Occipital lobe (tissue), 2 donors: ENCODE results near the gene MLST8. TPM values are rescaled to one million over a fixed set of nuclear protein-coding genes. Genes with fewer than 3 reads are reported as not detected.

Experiments used
- DNase-seq: peaks from one replicate; lab custom pipeline; 2025; lab: John Stamatoyannopoulos, UW
- total RNA-seq: library from RNA; depleted of rRNA; stranded (reverse); fragments of >200 nt; gene quantifications from one replicate; pipeline ENCODE4 v1.2.3, GENCODE V29; 2014

MLST8 gene
- 10.5 TPM for total RNA-seq

GRCh38 chr16:2205104-2205966, at the start of gene MLST8:
Gene MLST8, plus strand, starts transcription at chr16:2205454. Its CDS starts 632 bp downstream, at chr16:2206086.
- DNase-seq: peak; percentile 85

GRCh38 chr16:2155977-2156848, 49.0 kb upstream of the MLST8 start:
- DNase-seq: no peak

- no peak for DNase-seq
Measured at GRCh38 chr16:2156849-2157224, 48.4 kb upstream of the MLST8 start.

GRCh38 chr16:2157480-2158261, 47.6 kb upstream of the MLST8 start:
- no peak for DNase-seq

GRCh38 chr16:2158262-2158638, 47.0 kb upstream of the MLST8 start:
- DNase-seq: no peak

- DNase-seq: no peak
Measured at GRCh38 chr16:2159175-2159838, 45.9 kb upstream of the MLST8 start.

GRCh38 chr16:2160915-2161551, 44.2 kb upstream of the MLST8 start:
- no peak for DNase-seq

- no peak for DNase-seq
Measured at GRCh38 chr16:2161911-2162310, 43.3 kb upstream of the MLST8 start.

GRCh38 chr16:2162676-2163118, 42.6 kb upstream of the MLST8 start:
- DNase-seq: no peak

- DNase-seq: no peak
Measured at GRCh38 chr16:2163211-2163881, 41.9 kb upstream of the MLST8 start.

- DNase-seq: no peak
Measured at GRCh38 chr16:2165861-2166260, 39.4 kb upstream of the MLST8 start.

- no peak for DNase-seq
Measured at GRCh38 chr16:2166263-2167067, 38.8 kb upstream of the MLST8 start.

GRCh38 chr16:2167068-2167638, 38.1 kb upstream of the MLST8 start:
- DNase-seq: no peak

GRCh38 chr16:2170080-2170479, 35.2 kb upstream of the MLST8 start:
- DNase-seq: no peak

- DNase-seq: no peak
Measured at GRCh38 chr16:2170587-2171435, 34.4 kb upstream of the MLST8 start.

- DNase-seq: no peak
Measured at GRCh38 chr16:2171601-2172178, 33.6 kb upstream of the MLST8 start.

GRCh38 chr16:2172688-2173335, 32.4 kb upstream of the MLST8 start:
- no peak for DNase-seq
